Brain microvascular endothelial cell (primary cell): ENCODE results near the gene HIVEP3.
A peak's percentile ranks its signal among the peaks of the same experiment; 100 is the strongest.

Source experiments
- DNase-seq: peaks from one replicate; pipeline ENCODE4 v3.0.0-alpha.2; 2020
- H3K27ac ChIP-seq: fragments of 250-450 bp; sonication (Bioruptor Pico); 2 replicates; pipeline ENCODE4 v1.5.1; 2020; ENCODE audit warnings: mild to moderate bottlenecking, moderate library complexity
- H3K27me3 ChIP-seq: fragments of 250-450 bp; sonication (Bioruptor Pico); replicated peaks from 2 replicates; pipeline ENCODE4 v1.5.1; 2020; ENCODE audit warnings: mild to moderate bottlenecking
- H3K36me3 ChIP-seq: fragments of 250-450 bp; sonication (Bioruptor Pico); replicated peaks from 2 replicates; pipeline ENCODE4 v1.5.1; 2020; ENCODE audit warnings: mild to moderate bottlenecking
- H3K4me3 ChIP-seq: 2 replicates; pipeline ENCODE4 v1.5.1; 2011; ENCODE audit warnings: low read depth, mild to moderate bottlenecking, control low read depth, low read length, moderate library complexity
- in situ Hi-C: cut with HindIII; loops from 2 replicates; pipeline ENCODE4 v1.10.0; 2017; ENCODE audit warnings: low sequenced_read_pairs, low pct_ligation_motif_present
- TF ChIP-seq, protein P1 (sequence below): IDR thresholded peaks from 2 replicates; pipeline ENCODE4 v1.5.1; 2011; ENCODE audit warnings: low read depth, mild to moderate bottlenecking, moderate library complexity, low read length, control low read depth, inconsistent platforms; ENCODE audit errors: missing control alignments

The HIVEP3 gene

DNA sequence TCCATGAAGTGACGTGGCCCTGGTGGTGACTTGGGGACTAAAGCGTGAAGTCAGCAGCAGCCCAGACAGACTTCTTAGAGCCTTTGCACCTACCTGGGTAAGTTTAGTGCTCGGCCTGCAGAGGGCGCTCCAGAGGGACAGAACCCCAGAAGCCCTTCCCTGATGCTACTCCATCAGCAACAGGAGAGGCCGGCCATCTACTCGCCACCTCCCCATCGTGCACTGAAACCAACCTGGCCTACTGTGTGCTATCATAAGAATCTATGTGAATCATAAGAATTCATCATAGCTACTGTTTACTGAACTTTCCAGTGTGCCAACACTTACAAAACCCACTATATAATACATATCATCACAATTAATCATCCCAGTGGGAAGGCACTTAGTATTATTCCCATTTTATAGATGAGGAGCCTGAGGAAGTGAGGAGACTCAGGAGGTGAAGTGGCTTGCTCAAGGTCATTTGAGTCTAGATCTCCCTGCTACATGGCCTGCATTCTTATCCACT is 426.3 kb downstream of the HIVEP3 start:
- Histone ChIP-seq H3K36me3 (no peaks in the 10 kb centered on the region), H3K27ac (no peak overlapping the region), H3K27me3 (no peaks in the 10 kb centered on the region), H3K4me3 (no peak overlapping the region)
- in situ Hi-C loops = no loop called here
- no peak for DNase-seq
- TF ChIP-seq, protein P1, sequence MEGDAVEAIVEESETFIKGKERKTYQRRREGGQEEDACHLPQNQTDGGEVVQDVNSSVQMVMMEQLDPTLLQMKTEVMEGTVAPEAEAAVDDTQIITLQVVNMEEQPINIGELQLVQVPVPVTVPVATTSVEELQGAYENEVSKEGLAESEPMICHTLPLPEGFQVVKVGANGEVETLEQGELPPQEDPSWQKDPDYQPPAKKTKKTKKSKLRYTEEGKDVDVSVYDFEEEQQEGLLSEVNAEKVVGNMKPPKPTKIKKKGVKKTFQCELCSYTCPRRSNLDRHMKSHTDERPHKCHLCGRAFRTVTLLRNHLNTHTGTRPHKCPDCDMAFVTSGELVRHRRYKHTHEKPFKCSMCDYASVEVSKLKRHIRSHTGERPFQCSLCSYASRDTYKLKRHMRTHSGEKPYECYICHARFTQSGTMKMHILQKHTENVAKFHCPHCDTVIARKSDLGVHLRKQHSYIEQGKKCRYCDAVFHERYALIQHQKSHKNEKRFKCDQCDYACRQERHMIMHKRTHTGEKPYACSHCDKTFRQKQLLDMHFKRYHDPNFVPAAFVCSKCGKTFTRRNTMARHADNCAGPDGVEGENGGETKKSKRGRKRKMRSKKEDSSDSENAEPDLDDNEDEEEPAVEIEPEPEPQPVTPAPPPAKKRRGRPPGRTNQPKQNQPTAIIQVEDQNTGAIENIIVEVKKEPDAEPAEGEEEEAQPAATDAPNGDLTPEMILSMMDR = peak; percentile 78

GRCh38 chr1:41490911-41491310 is 427.8 kb downstream of the HIVEP3 start:
- no peaks in the 10 kb centered on the region for H3K36me3 ChIP-seq
- in situ Hi-C loops = no loop called here

GRCh38 chr1:41489561-41489960 is 429.2 kb downstream of the HIVEP3 start:
- in situ Hi-C loops = no loop called here
- Histone ChIP-seq H3K4me3 (no peak overlapping the region), H3K27ac (no peak overlapping the region), H3K27me3 (no peaks in the 10 kb centered on the region), H3K36me3 (no peaks in the 10 kb centered on the region)
- TF ChIP-seq, protein P1 = no peak
- DNase-seq = no peak

More at GRCh38 chr1:41490911-41491310, 427.8 kb downstream of the HIVEP3 start:
- TF ChIP-seq, protein P1 = no peak
- Histone ChIP-seq H3K27ac (no peak overlapping the region), H3K27me3 (no peaks in the 10 kb centered on the region), H3K4me3 (no peak overlapping the region)
- DNase-seq = no peak

DNA sequence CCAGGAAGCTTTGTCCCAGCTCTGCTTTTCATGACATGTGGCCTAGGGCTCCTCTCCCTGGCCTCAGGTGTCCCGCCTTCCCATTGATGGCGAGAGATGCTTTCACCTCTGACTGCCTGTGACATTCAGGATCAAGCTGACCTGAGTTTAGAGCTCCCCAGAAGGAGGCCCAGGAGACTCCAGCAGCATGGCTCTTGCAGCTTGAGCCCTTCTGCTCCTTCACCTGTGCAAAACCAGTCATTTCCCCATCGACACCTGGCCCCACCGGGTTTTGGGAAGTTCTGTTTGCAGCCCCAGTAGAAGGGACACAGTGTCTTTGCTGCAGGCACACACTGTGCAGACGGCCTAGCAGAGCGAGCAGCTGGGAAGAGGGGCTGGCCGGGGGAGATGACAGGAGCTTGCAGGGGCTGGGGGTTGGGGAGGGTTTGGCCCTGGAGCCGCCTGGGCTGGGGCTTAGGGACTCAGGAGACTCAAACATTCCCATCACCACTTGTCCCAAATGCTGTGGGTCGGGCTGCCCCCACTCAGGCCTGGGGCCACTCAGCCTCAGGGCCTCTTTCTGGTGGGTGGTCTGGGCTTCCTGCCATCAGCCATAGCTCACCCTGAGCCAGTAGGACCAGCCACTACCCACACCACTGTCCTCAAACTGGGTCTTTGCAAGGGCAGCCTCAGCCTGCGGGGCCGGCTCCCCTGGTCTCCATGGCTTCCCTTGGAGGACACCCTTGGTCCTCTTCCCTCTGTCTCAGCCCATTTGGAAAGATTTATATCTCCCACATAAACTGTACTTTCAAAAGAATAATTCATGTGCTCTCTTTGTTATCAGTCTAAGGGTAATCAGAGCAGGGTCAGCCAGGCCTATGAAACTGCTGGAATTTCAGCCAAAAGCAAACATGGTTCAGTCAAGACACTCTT is 430.4 kb downstream of the HIVEP3 start:
- H3K36me3 ChIP-seq = no peaks in the 10 kb centered on the region
- no peaks in the 10 kb centered on the region for H3K27me3 ChIP-seq
- TF ChIP-seq, protein P1 = no peak
- no peak overlapping the region for H3K27ac ChIP-seq
- no peak overlapping the region for H3K4me3 ChIP-seq
- no peak for DNase-seq
- in situ Hi-C loops = no loop called here

- TF ChIP-seq, protein P1 = no peak
- Histone ChIP-seq H3K4me3 (no peak overlapping the region), H3K27ac (no peak overlapping the region), H3K27me3 (no peaks in the 10 kb centered on the region), H3K36me3 (no peaks in the 10 kb centered on the region)
- DNase-seq = no peak
- in situ Hi-C loops = no loop called here
Observed at GRCh38 chr1:41487126-41488039, 431.3 kb downstream of the HIVEP3 start.
